Stimulated activated CD4-positive, alpha-beta T cell treated with anti-CD3 and anti-CD28 coated beads, Interleukin-4, amount 100 ng/mL, for 4 hours (primary cell): ENCODE results near the gene ZNF593.

Source experiments
- DNase-seq, 2 experiments: peaks; one replicate each; pipeline ENCODE4 v3.0.0-alpha.2; 2020

ZNF593 gene

GRCh38 chr1:26169669-26170471, at the start of gene ZNF593:
TSS of gene ZNF593 (plus strand) at chr1:26169908. CDS start at chr1:26169984, 76 bp downstream.
- peak; percentile 85 to 90 for DNase-seq

GRCh38 chr1:26121854-26122773, 47.6 kb upstream of the ZNF593 start:
- no peak for DNase-seq

GRCh38 chr1:26122988-26123973, 46.4 kb upstream of the ZNF593 start:
- DNase-seq, result peak in 1 of 2 experiments; percentile 5

- DNase-seq, result no peak
Measured at GRCh38 chr1:26124418-26125331, 45.0 kb upstream of the ZNF593 start.

- no peak for DNase-seq
Measured at GRCh38 chr1:26125382-26125781, 44.3 kb upstream of the ZNF593 start.

- no peak for DNase-seq
Measured at GRCh38 chr1:26125946-26126320, 43.8 kb upstream of the ZNF593 start.

GRCh38 chr1:26126321-26127084, 43.2 kb upstream of the ZNF593 start:
- peak in 1 of 2 experiments; percentile 50 for DNase-seq

- DNase-seq, result peak in 1 of 2 experiments; percentile 14
Measured at GRCh38 chr1:26127235-26128163, 42.2 kb upstream of the ZNF593 start.

- no peak for DNase-seq
Measured at GRCh38 chr1:26129778-26130177, 39.9 kb upstream of the ZNF593 start.

GRCh38 chr1:26130695-26131094, 39.0 kb upstream of the ZNF593 start:
- no peak for DNase-seq

GRCh38 chr1:26132128-26132833, 37.4 kb upstream of the ZNF593 start:
- no peak for DNase-seq

GRCh38 chr1:26132834-26133167, 36.9 kb upstream of the ZNF593 start:
- no peak for DNase-seq

GRCh38 chr1:26134466-26134865, 35.2 kb upstream of the ZNF593 start:
- DNase-seq, result no peak

- DNase-seq, result no peak
Measured at GRCh38 chr1:26138974-26139558, 30.6 kb upstream of the ZNF593 start.

GRCh38 chr1:26142159-26142558, 27.5 kb upstream of the ZNF593 start:
- no peak for DNase-seq

- DNase-seq, result peak; percentile 61 to 69
Measured at GRCh38 chr1:26145041-26145959, 24.4 kb upstream of the ZNF593 start.

- DNase-seq, result no peak
Measured at GRCh38 chr1:26145960-26146294, 23.8 kb upstream of the ZNF593 start.
